ENCODE results near the gene TRIM51. TPM values are rescaled to one million over a fixed set of nuclear protein-coding genes. Genes with fewer than 3 reads are reported as not detected.

The TRIM51 gene
- total and polyA plus RNA-seq, 2 donors (not counting 1 experiment from before 2014, with no cell fraction given): not detected

GRCh38 chr11:55936300-55936699 is 53.2 kb downstream of the TRIM51 start, which contains the start of gene OR5I1:
OR5I1 (minus strand) TSS chr11:55936400; CDS start chr11:55936400, 0 bp downstream.
- H3K9me3 Mint-ChIP-seq (ENCODE audit: insufficient read depth): peaks cover 2% of the 10 kb centered on the region

More at GRCh38 chr11:55936300-55936699, 53.2 kb downstream of the TRIM51 start, which contains the start of gene OR5I1:
- DNase-seq (no peak), ATAC-seq (ENCODE audit: low read depth) (no peak)
- no peaks in the 10 kb centered on the region for H3K4me1 Mint-ChIP-seq
- Histone ChIP-seq H3K36me3 (replicated peaks in 1 of 2; ENCODE audit: control extremely low read depth in 1 of 2, control insufficient read depth in 1 of 2, extremely low read depth in 1 of 2, insufficient read depth in 2 of 2, low read length in 1 of 2) (no peaks in the 10 kb centered on the region), H3K79me2 (ENCODE audit: control insufficient read depth, insufficient read depth, low read length) (no peaks in the 10 kb centered on the region), H3K4me3 (ENCODE audit: control extremely low read depth in 1 of 5, extremely low read depth in 1 of 5, insufficient read depth in 1 of 5, low read depth in 2 of 5, low read length in 4 of 5) (no peak within 1 kb of the TSS), H3K9ac (ENCODE audit: low read length) (no peak within 1 kb of the TSS), H3K4me2 (replicated peaks; ENCODE audit: low read depth, low read length, poor library complexity, severe bottlenecking) (no peak within 1 kb of the TSS), H3K27me3 (replicated peaks in 1 of 4; ENCODE audit: control extremely low read depth in 1 of 4, control insufficient read depth in 3 of 4, insufficient read depth in 4 of 4, low read length in 3 of 4) (no peaks in the 10 kb centered on the region), H3K9me3 (ENCODE audit: control extremely low read depth in 1 of 3, control insufficient read depth in 2 of 3, insufficient read depth in 1 of 3, low read length in 2 of 3) (no peaks in the 10 kb centered on the region), H4K20me1 (ENCODE audit: control insufficient read depth, insufficient read depth, low read length, poor library complexity, severe bottlenecking) (no peaks in the 10 kb centered on the region), H3K27ac (ENCODE audit: low read length in 2 of 2) (no peak within 1 kb of the TSS), H2AFZ (ENCODE audit: insufficient read depth, low read depth, low read length, poor library complexity, severe bottlenecking) (no peak within 1 kb of the TSS), H3K4me1 (ENCODE audit: control insufficient read depth in 2 of 2, insufficient read depth in 2 of 2, low read length in 2 of 2) (no peaks in the 10 kb centered on the region)
- no CpG with 5 or more reads among the region's 2 CpGs for WGBS (ENCODE audit: insufficient coverage)
- POLR2A ChIA-PET: no interaction called here
- CTCF ChIA-PET: no interaction called here
- intact Hi-C loops (cut with micrococcal nuclease): no loop called here
- no peaks in the 10 kb centered on the region for H3K27me3 Mint-ChIP-seq
- no peak within 1 kb of the TSS for H3K27ac Mint-ChIP-seq
- H3K4me3 Mint-ChIP-seq: no peak within 1 kb of the TSS
- TF ChIP-seq, protein P1, sequence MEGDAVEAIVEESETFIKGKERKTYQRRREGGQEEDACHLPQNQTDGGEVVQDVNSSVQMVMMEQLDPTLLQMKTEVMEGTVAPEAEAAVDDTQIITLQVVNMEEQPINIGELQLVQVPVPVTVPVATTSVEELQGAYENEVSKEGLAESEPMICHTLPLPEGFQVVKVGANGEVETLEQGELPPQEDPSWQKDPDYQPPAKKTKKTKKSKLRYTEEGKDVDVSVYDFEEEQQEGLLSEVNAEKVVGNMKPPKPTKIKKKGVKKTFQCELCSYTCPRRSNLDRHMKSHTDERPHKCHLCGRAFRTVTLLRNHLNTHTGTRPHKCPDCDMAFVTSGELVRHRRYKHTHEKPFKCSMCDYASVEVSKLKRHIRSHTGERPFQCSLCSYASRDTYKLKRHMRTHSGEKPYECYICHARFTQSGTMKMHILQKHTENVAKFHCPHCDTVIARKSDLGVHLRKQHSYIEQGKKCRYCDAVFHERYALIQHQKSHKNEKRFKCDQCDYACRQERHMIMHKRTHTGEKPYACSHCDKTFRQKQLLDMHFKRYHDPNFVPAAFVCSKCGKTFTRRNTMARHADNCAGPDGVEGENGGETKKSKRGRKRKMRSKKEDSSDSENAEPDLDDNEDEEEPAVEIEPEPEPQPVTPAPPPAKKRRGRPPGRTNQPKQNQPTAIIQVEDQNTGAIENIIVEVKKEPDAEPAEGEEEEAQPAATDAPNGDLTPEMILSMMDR (IDR thresholded peaks at IDR 0.05): no peak
- TF ChIP-seq EZH2 (IDR thresholded peaks at IDR 0.05; ENCODE audit: borderline replicate concordance, insufficient read depth, low read depth, low read length, poor library complexity, severe bottlenecking): no peak

Small RNA genes within 50 kb of the gene (small RNA-seq; reads per million reads assigned to genes)
- not detected for gene AC036111.3 (ENCODE audit: insufficient read length, low read depth, low replicate concordance)

Other genes with a start within 250 kb of the TRIM51 start
- not detected in 2 replicates for gene OR4P4, start 248.2 kb upstream of the TRIM51 start, total RNA-seq
- not detected in 2 replicates for gene OR4P4, start 248.2 kb upstream of the TRIM51 start, polyA plus RNA-seq
- gene OR4S2, start 235.0 kb upstream of the TRIM51 start, total RNA-seq: not detected in 2 replicates
- not detected in 2 replicates for gene OR4S2, start 235.0 kb upstream of the TRIM51 start, polyA plus RNA-seq
- not detected in 2 replicates for gene OR4C6, start 221.1 kb upstream of the TRIM51 start, total RNA-seq
- gene OR4C6, start 221.1 kb upstream of the TRIM51 start, polyA plus RNA-seq: 0.28 TPM in 1 of 2 replicates, not detected in the other
- not detected in 2 replicates for gene OR5D13, start 109.9 kb upstream of the TRIM51 start, total RNA-seq
- gene OR5D13, start 109.9 kb upstream of the TRIM51 start, polyA plus RNA-seq: not detected in 2 replicates
- not detected in 2 replicates for gene OR5D14, start 87.7 kb upstream of the TRIM51 start, total RNA-seq
- not detected in 2 replicates for gene OR5D14, start 87.7 kb upstream of the TRIM51 start, polyA plus RNA-seq
- not detected in 2 replicates for gene OR5L1, start 71.9 kb upstream of the TRIM51 start, total RNA-seq
- not detected in 2 replicates for gene OR5L1, start 71.9 kb upstream of the TRIM51 start, polyA plus RNA-seq
- not detected in 2 replicates for gene OR5D18, start 63.7 kb upstream of the TRIM51 start, total RNA-seq
- not detected in 2 replicates for gene OR5D18, start 63.7 kb upstream of the TRIM51 start, polyA plus RNA-seq
- not detected in 2 replicates for gene OR5L2, start 56.1 kb upstream of the TRIM51 start, total RNA-seq
- not detected in 2 replicates for gene OR5L2, start 56.1 kb upstream of the TRIM51 start, polyA plus RNA-seq
- not detected in 2 replicates for gene OR5D16, start 44.5 kb upstream of the TRIM51 start, total RNA-seq
- gene OR5D16, start 44.5 kb upstream of the TRIM51 start, polyA plus RNA-seq: not detected in 2 replicates
- not detected in 2 replicates for gene OR5W2, start 31.3 kb downstream of the TRIM51 start, total RNA-seq
- not detected in 2 replicates for gene OR5W2, start 31.3 kb downstream of the TRIM51 start, polyA plus RNA-seq
- gene OR5I1, start 53.1 kb downstream of the TRIM51 start, total RNA-seq: not detected in 2 replicates
- not detected in 2 replicates for gene OR5I1, start 53.1 kb downstream of the TRIM51 start, polyA plus RNA-seq
- gene OR10AG1, start 86.6 kb downstream of the TRIM51 start, total RNA-seq: not detected in 2 replicates
- not detected in 2 replicates for gene OR10AG1, start 86.6 kb downstream of the TRIM51 start, polyA plus RNA-seq
- not detected in 2 replicates for gene OR5F1, start 111.3 kb downstream of the TRIM51 start, total RNA-seq
- gene OR5F1, start 111.3 kb downstream of the TRIM51 start, polyA plus RNA-seq: not detected in 2 replicates
- gene OR5AS1, start 144.4 kb downstream of the TRIM51 start, total RNA-seq: not detected in 2 replicates
- gene OR5AS1, start 144.4 kb downstream of the TRIM51 start, polyA plus RNA-seq: not detected in 2 replicates
- gene OR8I2, start 210.0 kb downstream of the TRIM51 start, total RNA-seq: not detected in 2 replicates
- gene OR8I2, start 210.0 kb downstream of the TRIM51 start, polyA plus RNA-seq: not detected in 2 replicates
- gene OR8H2, start 220.4 kb downstream of the TRIM51 start, total RNA-seq: not detected in 2 replicates
- not detected in 2 replicates for gene OR8H2, start 220.4 kb downstream of the TRIM51 start, polyA plus RNA-seq
- gene OR8H3, start 239.1 kb downstream of the TRIM51 start, total RNA-seq: not detected in 2 replicates
- not detected in 2 replicates for gene OR8H3, start 239.1 kb downstream of the TRIM51 start, polyA plus RNA-seq